Right hindlimb (tissue), 1 donor: ENCODE measurements around the gene ABCB6.

Experiments
- DNase-seq: peaks from one replicate; pipeline ENCODE4 v3.0.0-alpha.2; 2018

ABCB6 gene

DNA sequence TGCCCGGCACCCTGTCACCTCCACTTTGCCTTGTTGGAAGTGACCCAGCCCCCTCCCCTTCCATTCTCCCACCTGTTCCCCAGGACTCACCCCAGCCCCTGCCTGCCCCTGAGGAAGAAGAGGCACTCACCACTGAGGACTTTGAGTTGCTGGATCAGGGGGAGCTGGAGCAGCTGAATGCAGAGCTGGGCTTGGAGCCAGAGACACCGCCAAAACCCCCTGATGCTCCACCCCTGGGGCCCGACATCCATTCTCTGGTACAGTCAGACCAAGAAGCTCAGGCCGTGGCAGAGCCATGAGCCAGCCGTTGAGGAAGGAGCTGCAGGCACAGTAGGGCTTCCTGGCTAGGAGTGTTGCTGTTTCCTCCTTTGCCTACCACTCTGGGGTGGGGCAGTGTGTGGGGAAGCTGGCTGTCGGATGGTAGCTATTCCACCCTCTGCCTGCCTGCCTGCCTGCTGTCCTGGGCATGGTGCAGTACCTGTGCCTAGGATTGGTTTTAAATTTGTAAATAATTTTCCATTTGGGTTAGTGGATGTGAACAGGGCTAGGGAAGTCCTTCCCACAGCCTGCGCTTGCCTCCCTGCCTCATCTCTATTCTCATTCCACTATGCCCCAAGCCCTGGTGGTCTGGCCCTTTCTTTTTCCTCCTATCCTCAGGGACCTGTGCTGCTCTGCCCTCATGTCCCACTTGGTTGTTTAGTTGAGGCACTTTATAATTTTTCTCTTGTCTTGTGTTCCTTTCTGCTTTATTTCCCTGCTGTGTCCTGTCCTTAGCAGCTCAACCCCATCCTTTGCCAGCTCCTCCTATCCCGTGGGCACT lies 36.2 kb downstream of the ABCB6 start:
- DNase-seq, result no peak

DNA sequence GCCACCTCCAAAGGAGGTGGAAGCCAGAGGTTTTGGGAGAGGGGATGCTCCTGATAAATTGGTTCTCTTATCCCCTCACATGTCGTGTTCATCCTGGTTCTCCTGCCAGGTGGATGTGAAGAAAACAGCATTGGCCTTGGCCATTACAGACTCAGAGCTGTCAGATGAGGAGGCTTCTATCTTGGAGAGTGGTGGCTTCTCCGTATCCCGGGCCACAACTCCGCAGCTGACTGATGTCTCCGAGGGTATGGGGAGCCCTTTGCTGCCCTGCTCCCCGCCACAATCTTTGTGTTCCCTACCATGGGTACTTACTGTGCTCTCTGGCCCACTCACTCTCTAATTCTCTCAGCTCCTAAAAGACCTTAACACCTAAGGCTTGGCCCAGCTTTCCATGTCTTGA lies 37.2 kb downstream of the ABCB6 start:
- no peak for DNase-seq

DNA sequence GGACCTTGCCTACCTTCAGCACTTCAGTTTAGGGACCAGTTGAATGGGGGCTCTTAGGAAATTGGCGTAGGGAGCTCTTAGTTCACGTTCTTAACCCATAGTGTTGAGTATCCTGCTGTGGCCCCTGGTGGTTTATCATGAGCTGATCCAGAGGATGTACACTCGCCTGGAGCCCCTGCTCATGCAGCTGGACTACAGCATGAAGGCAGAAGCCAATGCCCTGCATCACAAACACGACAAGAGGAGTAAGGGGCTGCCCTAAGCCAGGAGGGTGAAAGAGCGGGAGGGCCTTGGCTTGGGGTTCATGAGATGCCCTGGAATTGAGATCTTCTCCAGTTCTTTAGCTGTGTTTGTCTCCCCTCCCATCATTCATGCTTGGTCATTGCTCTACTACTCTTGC lies 37.8 kb downstream of the ABCB6 start:
- no peak for DNase-seq

GRCh38 chr2:219179601-219180465 lies 38.9 kb downstream of the ABCB6 start:
- no peak for DNase-seq

DNA sequence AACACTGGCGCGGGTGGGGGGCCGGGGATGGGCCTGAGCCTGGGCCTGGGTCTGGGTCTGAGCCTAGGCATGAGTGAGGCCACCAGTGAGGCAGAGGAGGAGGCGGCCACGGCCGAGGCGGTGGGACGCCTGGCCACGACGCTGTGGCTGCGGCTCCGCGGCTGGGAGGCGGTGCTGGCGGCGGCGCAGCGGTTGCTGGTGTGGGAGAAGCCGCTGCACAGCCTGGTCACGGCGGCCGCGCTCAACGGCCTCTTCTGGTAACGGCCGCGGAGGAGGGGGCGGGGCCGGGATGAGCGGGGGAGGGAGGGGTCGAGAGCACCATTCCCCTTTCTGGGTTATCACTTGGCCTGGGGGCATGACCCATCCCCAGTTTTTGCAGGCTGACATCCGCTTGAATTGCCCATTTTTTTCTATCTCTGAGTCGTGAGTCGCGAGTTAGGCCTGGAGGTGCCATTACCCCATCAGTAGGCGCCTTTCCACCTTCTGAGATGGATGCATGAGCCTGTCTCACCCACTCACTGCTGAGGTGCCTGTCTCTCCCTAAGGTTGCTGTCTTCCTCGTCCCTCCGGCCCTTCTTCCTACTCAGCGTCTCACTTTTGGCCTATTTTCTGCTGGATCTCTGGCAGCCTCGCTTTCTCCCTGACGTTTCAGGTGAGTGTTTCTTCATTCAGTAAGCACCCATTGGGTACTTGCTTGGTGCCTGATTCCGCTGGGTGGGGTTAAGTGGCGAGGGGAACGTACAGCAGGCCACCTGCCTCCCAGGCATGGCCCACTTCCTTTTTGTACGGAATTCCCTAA lies 40.2 kb downstream of the ABCB6 start:
- no peak for DNase-seq

DNA sequence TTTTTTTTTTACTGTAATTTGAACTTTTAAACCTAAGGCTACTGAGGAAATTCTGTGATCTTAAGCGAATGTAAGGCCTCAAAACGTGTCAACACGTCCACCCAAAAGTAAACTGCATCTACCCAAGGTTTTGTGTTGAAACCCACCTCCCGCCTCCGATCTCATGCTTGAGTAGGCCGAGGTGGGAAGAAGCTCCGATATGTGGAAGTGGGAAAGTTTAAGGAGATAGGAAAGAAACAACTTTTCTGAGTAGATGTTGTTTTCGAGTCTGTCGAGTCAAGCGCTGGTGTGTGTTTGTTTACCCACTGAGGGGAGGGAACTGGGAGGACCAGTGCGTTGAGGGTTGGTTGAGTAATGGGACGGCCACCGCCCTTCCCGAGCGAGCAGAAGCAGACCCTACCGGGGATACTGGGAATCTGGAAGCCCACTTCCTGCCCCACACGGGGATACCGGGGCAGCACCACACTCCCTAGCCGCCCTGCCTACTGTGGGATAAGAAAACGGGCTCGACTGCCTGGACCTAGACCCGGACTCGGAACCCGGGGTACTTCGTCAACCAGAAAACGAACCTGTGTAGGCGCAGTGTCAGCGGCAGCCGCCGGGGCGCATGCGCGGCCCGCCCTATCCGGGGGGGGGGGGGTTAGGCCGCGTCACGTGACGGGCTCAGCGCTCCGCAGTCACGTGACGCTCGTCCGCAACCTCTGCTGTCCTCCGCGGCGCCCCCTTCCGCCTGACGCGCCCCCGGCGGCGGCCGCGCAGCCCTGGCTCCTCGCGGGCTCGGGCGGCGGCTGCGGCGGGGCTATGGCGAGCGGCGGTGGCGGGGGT lies 41.0 kb downstream of the ABCB6 start, which contains the start of gene RETREG2:
RETREG2 (plus strand) TSS at position 724 of the 825 bp plus-strand sequence; CDS start at position 802, 78 bp downstream.
- peak; percentile 94 for DNase-seq

- peak; percentile 90 for DNase-seq
These were observed 41.8 kb downstream of the ABCB6 start, which contains the start of gene CNPPD1 for GRCh38 chr2:219176818-219177551. TSS of gene CNPPD1 (minus strand) at chr2:219176925. CDS start at chr2:219176828, 97 bp downstream.

DNA sequence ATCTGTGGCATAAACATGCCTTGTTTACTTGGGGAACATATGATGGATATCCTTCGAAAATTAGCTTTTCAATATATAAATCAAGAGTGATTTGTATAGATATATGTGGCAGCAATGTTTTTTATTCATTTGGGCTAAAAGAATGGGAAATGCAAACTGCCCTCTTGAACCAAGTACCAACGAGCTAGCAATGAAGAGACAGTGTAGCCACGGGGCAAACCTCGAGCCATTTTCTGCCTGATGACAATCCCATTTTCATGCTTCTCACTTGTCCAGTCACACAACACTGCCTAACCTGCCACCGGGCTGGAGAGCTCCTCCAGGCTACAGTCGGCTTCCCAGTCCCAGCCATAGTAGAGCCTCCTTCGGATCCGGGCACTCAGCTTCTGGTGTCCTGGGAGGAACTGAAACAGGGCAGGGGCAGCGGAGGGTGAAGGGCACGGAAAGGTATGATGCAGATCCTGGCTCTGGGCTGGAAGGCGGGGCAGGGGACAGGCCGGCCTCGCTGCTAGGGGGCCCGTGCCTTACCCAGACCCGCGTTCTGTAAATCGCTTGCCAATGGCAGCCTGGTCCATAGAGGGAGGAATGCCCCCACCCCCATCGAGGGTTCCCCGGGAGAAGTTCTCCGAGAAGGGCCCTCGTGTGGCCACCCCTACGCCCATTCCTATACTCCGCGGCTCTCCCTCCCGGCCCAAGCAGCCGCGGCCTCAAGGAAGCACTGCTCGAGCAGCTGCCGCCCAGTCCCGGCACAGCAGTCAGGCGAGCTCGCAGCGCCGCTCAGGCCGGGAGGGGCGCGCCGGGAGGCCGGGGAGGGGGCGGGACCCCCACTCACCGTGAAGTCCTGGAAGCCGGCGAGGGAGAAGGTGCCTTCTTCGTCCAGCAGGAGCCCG lies 42.6 kb downstream of the ABCB6 start:
- DNase-seq, result no peak

DNA sequence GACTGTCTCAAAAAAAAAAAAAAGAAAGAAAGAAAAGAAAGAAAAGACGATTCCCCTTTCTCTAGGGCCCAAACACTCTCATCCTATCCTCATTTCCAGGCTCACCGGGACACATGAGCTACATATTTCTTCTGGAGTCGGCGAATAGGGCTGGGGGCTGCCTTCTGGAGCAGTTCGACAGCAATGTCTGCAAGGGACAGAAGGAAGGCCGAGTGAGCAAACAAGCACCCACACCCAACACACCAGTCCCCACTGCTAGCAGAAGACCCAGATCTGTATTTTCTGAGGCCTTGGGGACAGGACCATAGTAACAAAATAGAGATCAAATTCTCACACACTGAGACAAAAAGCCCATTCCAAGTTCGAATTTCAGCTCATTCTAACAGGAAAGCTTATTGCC lies 43.3 kb downstream of the ABCB6 start:
- no peak for DNase-seq

DNA sequence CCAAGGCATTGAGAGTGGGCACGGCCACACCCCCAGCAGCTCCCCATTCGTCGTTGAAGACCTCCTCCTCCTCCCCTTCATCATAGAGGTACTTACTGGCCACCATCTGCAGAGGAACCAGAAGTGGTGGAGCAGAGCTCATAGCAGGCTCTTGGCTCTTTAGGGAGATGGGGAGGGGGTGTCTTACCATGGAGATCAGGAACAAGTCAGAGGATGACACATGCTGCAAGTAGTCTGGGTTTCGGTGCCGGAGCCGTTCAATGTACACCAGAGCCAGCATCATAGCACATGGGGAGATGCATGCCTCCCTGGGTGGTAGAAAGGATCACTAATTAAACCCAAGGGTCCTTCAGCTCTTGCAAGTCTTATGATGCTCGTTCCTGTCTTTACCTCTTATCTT lies 44.0 kb downstream of the ABCB6 start:
- no peak for DNase-seq

DNA sequence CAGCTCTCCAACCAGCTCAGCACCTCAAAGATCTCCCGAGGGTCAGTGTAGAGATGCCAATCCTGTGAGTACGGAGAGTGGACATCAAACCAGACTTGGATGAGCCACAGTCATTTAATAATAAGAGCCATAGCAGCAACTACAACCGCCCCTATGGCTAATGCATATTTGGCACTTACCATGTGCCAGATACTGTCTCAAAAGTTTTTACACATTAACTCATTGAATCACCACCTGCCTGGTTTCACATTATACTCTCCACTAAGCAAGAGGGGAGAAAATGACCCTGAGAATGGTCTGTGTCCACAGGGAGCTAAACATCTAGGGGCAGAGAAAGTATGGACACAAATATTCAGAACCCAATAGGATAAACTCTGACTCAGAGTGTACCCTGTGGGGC lies 44.6 kb downstream of the ABCB6 start:
- no peak for DNase-seq

DNA sequence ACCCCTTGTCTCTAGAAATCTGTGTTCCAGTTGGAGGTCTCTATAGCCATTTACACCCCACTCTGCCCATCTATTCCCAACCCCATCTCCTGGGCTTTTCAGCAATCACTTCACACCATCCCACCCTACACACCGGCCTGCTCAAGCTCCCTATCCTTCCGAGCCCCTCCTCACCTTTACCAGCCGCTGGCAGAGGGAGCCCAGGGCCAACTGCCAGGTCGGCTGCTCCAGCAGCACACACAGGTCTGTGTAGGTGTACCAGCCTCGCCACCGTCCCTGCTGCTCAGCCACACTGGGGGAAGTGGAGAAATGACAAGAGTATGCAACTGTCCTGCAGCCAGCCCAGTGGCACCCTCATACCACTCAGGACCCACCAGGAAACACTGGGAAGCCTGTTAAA lies 45.6 kb downstream of the ABCB6 start:
- no peak for DNase-seq

DNA sequence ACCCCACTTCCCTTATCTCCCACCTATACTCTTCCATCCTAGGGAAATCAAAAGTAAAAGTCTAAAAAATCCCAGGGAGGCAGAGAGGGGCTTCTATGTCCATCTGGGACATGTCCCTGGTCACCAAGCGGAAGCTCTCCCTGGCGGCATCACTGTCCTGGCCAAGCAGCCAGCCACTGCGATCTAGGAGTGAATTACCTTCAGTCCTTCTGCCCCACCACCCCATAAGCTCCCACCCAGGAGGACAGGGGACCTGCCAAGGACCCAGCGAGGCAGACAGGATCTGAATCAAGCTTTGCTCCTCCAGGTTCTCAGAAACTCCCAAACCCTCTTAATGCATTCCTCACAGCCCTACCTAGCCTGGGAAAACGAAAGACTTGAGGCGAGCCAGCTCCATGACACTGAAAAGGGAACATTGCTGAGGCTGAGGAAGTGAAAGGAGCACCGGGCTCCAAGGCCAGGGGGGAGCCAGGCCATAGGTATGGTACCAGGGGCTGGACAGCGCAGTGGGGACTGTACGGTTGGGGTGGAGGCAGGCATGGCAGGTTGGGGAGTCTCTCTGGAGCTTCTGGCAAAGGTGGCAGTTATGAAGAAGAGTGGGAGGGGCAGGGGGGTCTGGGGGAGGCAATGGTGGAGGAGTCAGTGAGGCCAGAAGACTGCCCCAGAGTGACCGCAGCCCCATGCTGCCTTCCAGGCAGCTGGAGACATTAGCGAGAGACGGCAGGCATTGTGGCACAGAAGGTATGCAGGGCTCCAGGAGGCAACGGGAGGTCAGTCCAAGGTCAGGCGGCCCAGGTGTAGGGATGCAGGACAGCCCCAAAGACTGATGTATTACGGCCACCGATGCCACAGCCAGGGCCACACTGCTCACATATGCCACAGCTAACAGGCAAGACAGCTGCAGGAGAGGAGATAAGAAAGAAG lies 46.3 kb downstream of the ABCB6 start:
- no peak for DNase-seq

GRCh38 chr2:219171231-219171651 lies 47.5 kb downstream of the ABCB6 start:
- no peak for DNase-seq

DNA sequence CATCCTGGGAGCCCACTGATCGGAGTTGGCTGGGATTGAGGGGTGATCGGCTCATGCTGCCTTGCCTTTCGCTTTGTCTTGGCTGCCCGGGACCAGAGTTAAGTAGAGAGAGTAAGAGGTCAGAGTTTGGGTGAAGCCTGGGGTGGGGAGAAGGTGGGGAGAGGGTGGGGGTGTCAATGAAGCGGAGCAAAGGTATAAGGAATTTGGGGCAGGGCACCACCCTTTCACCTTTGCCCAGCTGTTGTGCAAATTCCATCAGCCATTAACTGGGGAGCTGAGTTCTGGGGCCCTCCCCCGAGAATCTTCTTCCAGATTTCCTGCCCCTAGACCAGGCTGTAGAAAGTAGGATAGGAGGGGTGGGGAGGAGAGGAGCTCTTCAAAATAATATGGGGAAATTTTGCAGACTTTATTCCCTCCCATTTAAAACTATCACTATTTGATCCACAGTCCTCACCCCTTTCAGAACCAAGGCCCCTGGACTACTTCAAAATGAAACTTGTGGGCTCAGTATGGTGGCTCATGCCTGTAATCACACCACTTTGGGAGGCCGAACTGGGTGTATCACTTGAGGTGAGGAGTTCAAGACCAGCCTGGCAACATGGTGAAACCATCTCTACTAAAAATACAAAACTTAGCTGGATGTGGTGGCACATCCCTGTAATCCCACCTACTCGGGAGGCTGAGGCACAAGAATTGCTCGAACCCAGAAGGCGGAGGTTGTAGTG lies 48.7 kb downstream of the ABCB6 start, which contains the start of gene SLC23A3:
SLC23A3 (minus strand) TSS at position 100 of the 725 bp plus-strand sequence; CDS start at position 55, 45 bp downstream.
- DNase-seq, result no peak

GRCh38 chr2:219168932-219169331 lies 49.8 kb downstream of the ABCB6 start:
- no peak for DNase-seq

DNA sequence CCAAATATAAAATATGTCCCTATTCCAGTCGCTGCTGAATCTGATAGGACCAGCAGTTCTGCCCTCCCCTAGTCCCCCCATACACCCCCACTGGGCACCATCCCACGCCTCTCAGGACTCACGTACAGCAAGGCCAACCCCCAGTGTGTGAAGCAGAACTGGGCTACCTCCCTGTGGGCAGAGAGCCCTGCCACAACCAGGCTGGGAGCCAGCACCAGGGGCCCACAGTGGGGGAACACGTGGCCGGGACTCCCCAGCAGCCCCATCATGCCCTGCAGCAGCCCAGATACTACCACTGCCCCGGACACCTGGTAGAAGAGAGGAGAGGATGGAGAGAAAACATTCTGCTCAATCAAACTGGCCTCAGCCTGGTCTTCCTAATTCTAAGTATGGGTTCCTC lies 50.2 kb downstream of the ABCB6 start:
- no peak for DNase-seq

- no peak for DNase-seq
These were observed 50.8 kb downstream of the ABCB6 start for GRCh38 chr2:219167997-219168396.
